Endothelial cell of umbilical vein (primary cell): Measurements from ENCODE around the gene GPR83. TPM values are rescaled to one million over a fixed set of nuclear protein-coding genes. Genes with fewer than 3 reads are reported as not detected.
"Not testable (repeated sequence)": the region's sequence is repeated elsewhere in the genome, so short reads cannot be mapped to it uniquely, and the experiment has no call there.

ENCODE experiments used
- BruUV-seq: library from RNA; stranded (reverse); fragments of 400-500 nt; replicated peaks from 2 replicates; lab custom pipeline; 2021; lab: Mats Ljungman, UMichigan
- CTCF ChIA-PET: fragments of 300-600, 350-600 bp; sonication (Branson Sonifier 250); formaldehyde crosslinking; loops from one replicate; lab custom pipeline; 2021; ENCODE audit warnings: antibody characterized with exemption, inconsistent platforms; lab: Charles Lee
- POLR2A ChIA-PET: fragments of 300-600, 350-600 bp; sonication (Branson Sonifier 250); formaldehyde crosslinking; loops from one replicate; lab custom pipeline; 2021; ENCODE audit warnings: antibody characterized with exemption, inconsistent platforms; lab: Charles Lee
- DNase-seq: peaks from one replicate; pipeline ENCODE4 v3.0.0-alpha.2; 2011; ENCODE audit warnings: low read depth, low spot score
- FAIRE-seq: peaks from 2 replicates; lab custom pipeline; 2011; peaks lifted over from hg19 to GRCh38; lab: Jason Lieb, UNC
- H2AFZ ChIP-seq: 2 replicates; pipeline ENCODE4 v1.6.0; 2012; ENCODE audit warnings: low read depth, low read length, control low read depth, inconsistent platforms
- H3K27ac ChIP-seq: 2 replicates; pipeline ENCODE4 v1.5.1; 2011; ENCODE audit warnings: low read depth, mild to moderate bottlenecking, control low read depth, low read length, moderate library complexity; ENCODE audit not compliant: insufficient read depth
- H3K27me3 ChIP-seq, 2 experiments: 2 replicates each; pipeline versions ENCODE4 v1.6.0 to v1.6.1; 2011; ENCODE audit warnings: low read length in 2 of 2, mixed read lengths in 1 of 2; ENCODE audit not compliant: control insufficient read depth in 2 of 2, insufficient read depth in 2 of 2
- H3K36me3 ChIP-seq, 2 experiments: 2 replicates in 1 of 2; 3 replicates in 1 of 2; pipeline ENCODE4 v1.5.1; 2011; ENCODE audit warnings: low read length in 2 of 2, mild to moderate bottlenecking in 1 of 2, moderate library complexity in 1 of 2; ENCODE audit not compliant: control insufficient read depth in 2 of 2, insufficient read depth in 2 of 2; ENCODE audit errors: extremely low read depth in 1 of 2
- H3K4me1 ChIP-seq: 3 replicates; pipeline ENCODE4 v1.5.1; 2011; ENCODE audit warnings: mild to moderate bottlenecking, low read length; ENCODE audit not compliant: control insufficient read depth, insufficient read depth; ENCODE audit errors: extremely low read depth
- H3K4me2 ChIP-seq: 2 replicates; pipeline ENCODE4 v1.6.1; 2011; ENCODE audit warnings: low read length, control low read depth, mixed read lengths; ENCODE audit not compliant: insufficient read depth
- H3K4me3 ChIP-seq, 3 experiments: fragments of 200-600 bp in 1 of 3; sonication (generic), shearing (Covaris generic) in 1 of 3; replicated peaks in 1 of 3; 2 replicates each; pipeline ENCODE4 v1.5.1; 2011 to 2016; ENCODE audit warnings: control low read depth in 3 of 3, low read length in 3 of 3, mild to moderate bottlenecking in 2 of 3, inconsistent platforms in 1 of 3, low read depth in 1 of 3, moderate library complexity in 1 of 3; ENCODE audit not compliant: insufficient read depth in 1 of 3
- H3K79me2 ChIP-seq: 2 replicates; pipeline ENCODE4 v1.6.0; 2012; ENCODE audit warnings: low read length, inconsistent platforms; ENCODE audit not compliant: control insufficient read depth, insufficient read depth
- H3K9ac ChIP-seq: replicated peaks from 2 replicates; pipeline ENCODE3; 2011; ENCODE audit warnings: low read length, control low read depth; ENCODE audit not compliant: insufficient read depth; ENCODE audit errors: extremely low read depth
- H3K9me1 ChIP-seq: replicated peaks from 3 replicates; pipeline ENCODE4 v1.6.0; 2011; ENCODE audit warnings: mild to moderate bottlenecking, low read length; ENCODE audit not compliant: control insufficient read depth, insufficient read depth; ENCODE audit errors: extremely low read depth
- H3K9me3 ChIP-seq: replicated peaks from 2 replicates; pipeline ENCODE4 v1.5.1; 2012; ENCODE audit warnings: low read length, inconsistent platforms; ENCODE audit not compliant: control insufficient read depth, insufficient read depth
- H4K20me1 ChIP-seq: replicated peaks from 2 replicates; pipeline ENCODE3; 2011; ENCODE audit warnings: mild to moderate bottlenecking, low read length; ENCODE audit not compliant: control insufficient read depth, insufficient read depth; ENCODE audit errors: extremely low read depth
- EZH2 ChIP-seq: IDR thresholded peaks from 2 replicates; pipeline ENCODE4 v1.6.1; 2012; ENCODE audit warnings: borderline replicate concordance, low read depth, mild to moderate bottlenecking, moderate library complexity, low read length, inconsistent platforms; ENCODE audit not compliant: severe bottlenecking
- GATA2 ChIP-seq: IDR thresholded peaks from 2 replicates; pipeline ENCODE4 v1.7.0; 2011; ENCODE audit warnings: low read depth, mild to moderate bottlenecking, moderate library complexity, mixed read lengths, low read length; ENCODE audit not compliant: insufficient read length, insufficient read depth
- JUN ChIP-seq: IDR thresholded peaks from 2 replicates; pipeline ENCODE4 v1.6.1; 2011; ENCODE audit warnings: borderline replicate concordance, low read depth; ENCODE audit not compliant: insufficient read length, insufficient read depth
- MAX ChIP-seq: IDR thresholded peaks from 2 replicates; pipeline ENCODE4 v1.6.1; 2011; ENCODE audit not compliant: insufficient read depth, insufficient read length
- POLR2A ChIP-seq: IDR thresholded peaks from 2 replicates; pipeline ENCODE4 v1.6.1; 2012; ENCODE audit warnings: low read depth, mild to moderate bottlenecking, control low read depth, low read length
- POLR2AphosphoS5 ChIP-seq: IDR thresholded peaks from 2 replicates; pipeline ENCODE4 v1.6.1; 2012; ENCODE audit warnings: low read depth, mild to moderate bottlenecking, control low read depth, low read length, moderate library complexity; ENCODE audit not compliant: insufficient read depth
- dilution Hi-C: fragments of 300-500 bp; cut with MboI; formaldehyde crosslinking; loops from one replicate; pipeline ENCODE4 v1.15.0; 2019; ENCODE audit warnings: low sequenced_read_pairs; ENCODE audit not compliant: extremely low pct_ligation_motif_present
- intact Hi-C: fragments of 100-400 bp; cut with micrococcal nuclease; formaldehyde crosslinking; loops from one replicate; pipeline ENCODE4 v1.10.0; 2022
- polyA plus RNA-seq, 4 experiments: library from polyadenylated mRNA; depleted of rRNA in 3 of 4; stranded (reverse) in 3 of 4; unstranded in 1 of 4; fragments of >200 nt; gene quantifications; 2 replicates each; pipeline versions ENCODE4 v1.2.1 to v1.2.3, GENCODE V29; 2011 to 2012; ENCODE audit warnings: missing spikeins in 1 of 4
- total RNA-seq: library from RNA; stranded (reverse); gene quantifications from 2 replicates; pipeline ENCODE4 v1.2.3, GENCODE V29; 2021

Gene GPR83
- total and polyA plus RNA-seq, 2 donors (not counting 3 experiments of a cell fraction or from before 2014, with no cell fraction given) = 0.07 TPM; not detected in 1

- TF ChIP-seq JUN (no peak), EZH2 (no peak), GATA2 (no peak), MAX (no peak), POLR2AphosphoS5 (no peak), POLR2A (no peak)
- intact Hi-C loops (no loop called here), dilution Hi-C loops (no loop called here)
- Histone ChIP-seq H3K9ac (no peak overlapping the region), H3K4me2 (no peak overlapping the region), H3K36me3 (no peaks in the 10 kb centered on the region), H3K9me3 (no peaks in the 10 kb centered on the region), H3K79me2 (no peaks in the 10 kb centered on the region), H3K27ac (no peak overlapping the region), H4K20me1 (no peaks in the 10 kb centered on the region), H3K4me1 (no peaks in the 10 kb centered on the region), H3K9me1 (no peaks in the 10 kb centered on the region), H3K27me3 (no peaks in the 10 kb centered on the region), H2AFZ (no peak overlapping the region), H3K4me3 (no peak overlapping the region)
- ChIA-PET CTCF (no interaction called here), POLR2A (no interaction called here)
- BruUV-seq = no TSS peak
- no peak for FAIRE-seq
- DNase-seq = no peak
Measured at GRCh38 chr11:94376841-94377240, 24.4 kb downstream of the GPR83 start.

- POLR2A ChIA-PET, H3K36me3 ChIP-seq, H3K4me3 ChIP-seq, intact Hi-C loops, H3K9me3 ChIP-seq, H3K9me1 ChIP-seq, CTCF ChIA-PET, BruUV-seq, H2AFZ ChIP-seq, H3K4me1 ChIP-seq, FAIRE-seq, H3K9ac ChIP-seq, DNase-seq, H3K79me2 ChIP-seq, H3K4me2 ChIP-seq, H3K27me3 ChIP-seq, H4K20me1 ChIP-seq, H3K27ac ChIP-seq, dilution Hi-C loops: not testable (repeated sequence)
Measured at GRCh38 chr11:94370576-94370975, 30.6 kb downstream of the GPR83 start.

GRCh38 chr11:94350850-94351563 is 50.2 kb downstream of the GPR83 start:
- H3K4me3 ChIP-seq, dilution Hi-C loops, H3K36me3 ChIP-seq, BruUV-seq, H3K9me1 ChIP-seq, H3K4me1 ChIP-seq, POLR2A ChIA-PET, FAIRE-seq, H3K9ac ChIP-seq, H3K27me3 ChIP-seq, H3K4me2 ChIP-seq, H2AFZ ChIP-seq, intact Hi-C loops, DNase-seq, H3K79me2 ChIP-seq, CTCF ChIA-PET, H3K27ac ChIP-seq, H4K20me1 ChIP-seq, H3K9me3 ChIP-seq: not testable (repeated sequence)
